SH-SY5Y (cell line): ENCODE data around the gene RHEX.

Experiments used
- GATA2 ChIP-seq: IDR thresholded peaks from 2 replicates; pipeline ENCODE4 v1.6.1; 2011; ENCODE audit warnings: mild to moderate bottlenecking, low read depth, low read length
- GATA3 ChIP-seq: IDR thresholded peaks from 2 replicates; pipeline ENCODE4 v1.6.1; 2011; ENCODE audit warnings: low read depth, mild to moderate bottlenecking, low read length, moderate library complexity

GRCh38 chr1:206050655-206051235, 2.2 kb upstream of the RHEX start:
- no peak for TF ChIP-seq GATA2
- no peak for TF ChIP-seq GATA3
